Stimulated activated CD4-positive, alpha-beta T cell treated with anti-CD3 and anti-CD28 coated beads, Interleukin-1b, Interleukin-23, amount 100 ng/mL, for 24 hours (primary cell): ENCODE measurements around the gene CDH13.

Experiments used
- DNase-seq, 4 experiments: peaks; one replicate each; pipeline ENCODE4 v3.0.0-alpha.2; 2020; ENCODE audit warnings: low read depth in 4 of 4, low spot score in 1 of 4

The CDH13 gene

DNA sequence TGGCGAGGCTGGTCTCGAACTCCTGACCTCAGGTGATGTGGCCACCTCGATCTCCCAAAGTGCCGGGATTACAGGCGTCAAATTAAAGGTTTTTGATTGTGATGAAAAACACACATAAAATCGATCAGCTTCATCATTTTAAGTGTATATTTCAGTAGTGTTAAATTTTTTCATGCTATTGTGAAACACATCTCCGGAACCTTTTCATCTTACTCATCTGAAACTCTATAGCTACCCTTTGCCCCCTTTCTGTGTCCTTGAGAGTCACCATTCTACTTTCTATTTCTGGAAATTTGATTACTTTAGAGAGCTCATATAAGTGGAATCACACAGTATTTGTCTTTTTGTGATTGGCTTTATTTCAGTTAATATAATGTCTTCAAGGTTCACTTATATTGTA lies 702.7 kb downstream of the CDH13 start:
- no peak for DNase-seq

DNA sequence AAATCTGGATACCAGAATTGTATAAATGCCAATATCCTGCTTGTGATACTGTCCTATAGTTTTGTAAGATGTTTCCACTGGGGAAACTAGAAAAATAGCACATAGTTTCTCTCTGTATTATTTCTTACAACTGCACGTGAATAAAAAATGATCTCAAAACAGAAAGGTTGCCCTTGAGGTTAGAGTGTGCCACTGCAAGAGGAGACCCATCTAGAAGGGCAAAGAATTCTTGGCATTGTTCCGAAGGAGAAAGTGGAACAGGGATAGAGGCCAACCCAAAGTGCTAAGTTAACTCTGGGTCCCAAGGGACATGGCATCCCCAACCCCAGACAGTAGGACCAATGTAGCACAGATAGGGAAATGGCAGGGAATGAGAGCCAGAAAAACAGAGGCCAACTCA lies 703.5 kb downstream of the CDH13 start:
- DNase-seq: no peak

DNA sequence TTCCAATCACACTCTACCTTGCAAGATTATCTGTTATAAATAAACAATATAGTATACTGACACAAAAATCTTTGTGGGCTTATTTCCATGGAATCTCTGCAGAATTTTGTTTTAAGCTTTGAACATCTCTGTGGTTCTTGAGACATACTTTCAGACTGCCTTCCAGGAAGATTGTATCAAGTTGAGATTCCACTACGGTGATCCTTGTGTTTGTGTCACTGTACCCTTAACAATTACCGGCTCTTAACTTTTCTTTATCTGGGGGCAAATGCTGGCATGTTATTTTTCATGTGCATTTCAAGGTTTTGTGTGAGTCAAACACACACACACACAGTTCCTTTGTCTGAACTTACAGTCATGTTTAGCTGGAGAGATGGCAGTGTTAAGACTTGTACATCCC lies 708.3 kb downstream of the CDH13 start:
- DNase-seq: no peak

DNA sequence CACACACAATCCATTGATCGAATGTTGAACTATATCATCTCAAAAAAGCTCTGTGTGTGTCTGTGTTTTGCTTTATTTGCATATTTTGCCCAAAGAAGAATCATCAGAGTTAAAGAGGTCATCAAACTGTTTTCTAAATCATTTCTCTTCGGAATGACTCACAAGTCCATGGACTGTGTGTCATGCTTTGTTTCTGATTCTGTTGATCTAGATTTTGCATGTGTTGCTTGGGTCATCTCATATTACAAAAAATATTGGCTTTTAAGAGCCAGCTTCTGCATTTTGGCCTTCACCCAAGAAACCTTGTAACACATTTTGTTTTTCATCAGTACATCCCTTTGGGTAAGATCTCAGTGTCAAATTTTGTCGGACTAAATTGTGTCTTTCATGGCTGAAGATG lies 709.8 kb downstream of the CDH13 start:
- DNase-seq: no peak

DNA sequence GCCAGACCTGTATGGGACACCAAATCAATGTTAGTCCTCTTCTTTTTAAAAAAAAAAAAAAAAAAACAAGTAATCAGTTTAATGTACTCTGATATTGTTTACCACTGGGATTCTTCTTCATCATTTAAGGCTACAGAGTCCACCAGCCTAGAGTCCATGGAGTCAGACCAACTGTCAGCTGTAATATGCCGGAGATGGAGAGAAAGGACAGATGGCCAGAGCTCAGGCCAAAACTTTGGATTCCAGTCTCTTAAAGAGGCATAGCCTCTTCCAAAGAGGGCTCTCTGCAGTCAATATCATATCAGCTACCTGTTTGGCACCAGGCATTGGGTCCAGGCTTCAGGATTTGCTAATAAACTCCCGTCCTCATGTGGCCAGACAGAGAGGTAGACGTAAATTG lies 711.4 kb downstream of the CDH13 start:
- no peak for DNase-seq

DNA sequence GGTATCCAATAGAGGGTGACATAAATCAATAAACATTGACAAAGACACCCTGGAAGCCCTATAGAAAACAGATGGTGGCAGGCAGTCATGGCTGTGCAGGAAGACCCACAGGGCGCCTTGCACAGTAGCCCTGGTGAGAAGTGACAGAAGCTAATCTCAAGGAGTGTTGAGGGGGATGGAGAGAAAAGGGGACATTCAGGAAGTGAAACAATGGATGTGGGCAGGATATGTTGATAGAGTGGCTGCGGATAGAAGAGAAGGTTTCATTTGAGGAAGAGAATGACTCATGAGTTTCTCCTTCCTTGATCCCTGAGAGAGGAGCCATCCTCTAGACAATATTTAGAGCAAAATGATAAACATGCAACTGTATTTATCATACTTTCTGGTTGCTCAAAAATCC lies 712.2 kb downstream of the CDH13 start:
- no peak for DNase-seq

DNA sequence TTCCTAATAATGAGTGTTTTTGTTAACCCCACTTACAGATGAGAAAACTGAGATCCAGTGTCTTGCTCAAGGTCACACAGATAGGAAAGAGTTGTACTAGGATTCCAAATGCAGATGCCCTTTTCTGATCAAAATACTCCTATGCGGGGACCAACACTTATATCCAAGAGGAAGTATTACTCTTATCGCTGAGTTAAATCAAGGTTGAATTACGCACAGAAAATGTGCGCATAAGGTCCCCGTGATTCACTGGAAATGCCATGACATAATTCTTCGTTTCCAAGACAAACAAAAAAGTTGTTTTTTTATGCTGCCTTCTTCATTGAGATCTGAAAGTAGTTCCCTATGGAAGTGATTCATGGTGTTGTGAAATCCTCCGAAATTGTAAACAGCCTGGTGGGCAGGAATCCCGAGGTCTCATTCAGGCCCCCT lies 717.2 kb downstream of the CDH13 start:
- DNase-seq: no peak

DNA sequence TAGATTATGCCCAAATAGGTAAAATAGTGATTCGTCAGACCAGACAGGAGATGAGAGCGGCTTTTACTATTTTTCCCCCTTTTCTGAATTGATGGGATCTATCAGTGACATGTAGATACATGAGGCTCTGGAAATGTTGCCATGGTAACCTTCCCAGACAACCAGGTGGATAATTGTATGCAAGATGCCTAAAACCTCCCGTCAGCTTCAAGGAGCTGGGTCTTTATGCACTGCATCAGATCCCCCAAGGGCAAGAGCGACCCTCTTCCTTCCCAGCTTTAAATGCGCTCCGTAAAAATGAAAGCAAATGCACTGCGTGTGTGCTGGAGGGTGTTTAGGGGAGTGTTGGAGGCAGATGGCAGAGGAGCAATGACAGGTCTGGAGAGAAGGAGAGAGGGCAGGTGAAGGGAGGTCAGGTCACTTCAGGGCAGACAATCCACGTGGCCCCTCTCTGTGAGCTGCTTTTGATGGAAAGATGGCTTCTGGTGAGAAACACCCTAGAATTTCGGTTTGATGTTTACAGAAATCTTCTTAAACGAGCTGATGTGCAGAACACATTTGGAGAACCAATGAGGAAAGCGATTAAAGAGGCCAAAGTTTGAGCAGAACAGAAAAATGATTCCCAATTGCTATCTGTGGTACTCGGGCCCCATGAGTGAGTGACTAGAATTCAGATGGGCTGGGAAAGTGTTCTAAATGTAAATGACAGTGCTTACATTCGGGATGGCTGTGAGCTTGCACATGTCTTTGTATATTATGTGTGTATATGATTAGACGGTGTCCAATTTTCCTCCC lies 719.3 kb downstream of the CDH13 start:
- DNase-seq: no peak

DNA sequence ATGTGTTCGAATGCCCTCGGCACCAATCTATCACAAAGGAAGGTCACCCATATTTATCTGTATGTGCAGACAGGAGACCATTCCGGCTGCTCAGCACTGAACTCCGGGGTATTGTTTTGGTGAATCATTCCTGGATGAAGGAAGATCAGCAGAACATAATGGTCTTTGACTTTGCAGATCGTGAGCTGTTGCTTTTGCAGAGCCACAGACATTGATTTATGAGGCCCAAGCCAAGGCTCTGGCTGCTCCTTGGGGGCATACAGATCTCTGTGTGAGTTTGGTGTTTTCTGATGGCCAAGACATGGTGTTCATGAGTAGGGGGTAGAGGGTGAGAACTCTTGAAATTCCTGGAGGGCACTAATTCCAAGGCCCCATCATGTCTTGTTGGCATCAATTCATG lies 722.2 kb downstream of the CDH13 start:
- DNase-seq: no peak

DNA sequence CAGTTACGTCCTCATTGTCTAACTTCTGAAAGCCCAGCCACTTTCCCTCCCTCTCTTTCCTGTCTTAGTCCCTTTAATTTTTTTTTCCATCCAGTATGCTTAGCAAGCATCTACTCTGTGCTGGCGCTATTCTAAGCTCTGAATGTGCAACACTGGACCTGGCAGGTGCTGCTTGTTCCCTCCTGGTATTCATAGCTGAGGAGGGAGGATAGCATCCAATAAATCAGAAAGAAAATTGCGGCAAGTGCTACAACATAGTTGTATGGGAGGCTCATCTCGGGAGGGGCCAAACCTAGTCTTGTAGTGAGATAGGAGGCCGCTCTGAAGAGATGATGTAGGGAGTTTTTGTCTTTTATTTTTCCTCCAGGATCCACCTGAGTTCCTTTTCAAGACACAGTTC lies 723.7 kb downstream of the CDH13 start:
- no peak for DNase-seq

DNA sequence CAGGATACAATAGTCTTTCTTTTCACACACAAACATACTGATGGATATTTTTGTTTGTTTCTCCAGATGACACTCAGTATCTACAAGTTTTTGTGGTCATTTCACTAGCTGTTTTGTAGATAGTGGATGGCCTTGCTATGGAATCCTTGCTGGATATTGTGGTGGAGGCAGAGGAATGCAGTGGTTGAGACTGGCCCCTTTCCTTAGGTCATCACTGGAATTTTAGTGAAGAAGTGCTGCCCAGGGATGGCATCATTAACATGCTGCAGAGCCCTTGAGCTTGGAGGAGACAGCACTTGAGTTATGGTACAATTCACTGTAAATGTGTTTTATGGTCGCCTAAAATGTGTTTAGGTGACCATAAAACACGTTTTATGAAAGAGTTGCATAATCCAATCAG lies 725.1 kb downstream of the CDH13 start:
- no peak for DNase-seq

DNA sequence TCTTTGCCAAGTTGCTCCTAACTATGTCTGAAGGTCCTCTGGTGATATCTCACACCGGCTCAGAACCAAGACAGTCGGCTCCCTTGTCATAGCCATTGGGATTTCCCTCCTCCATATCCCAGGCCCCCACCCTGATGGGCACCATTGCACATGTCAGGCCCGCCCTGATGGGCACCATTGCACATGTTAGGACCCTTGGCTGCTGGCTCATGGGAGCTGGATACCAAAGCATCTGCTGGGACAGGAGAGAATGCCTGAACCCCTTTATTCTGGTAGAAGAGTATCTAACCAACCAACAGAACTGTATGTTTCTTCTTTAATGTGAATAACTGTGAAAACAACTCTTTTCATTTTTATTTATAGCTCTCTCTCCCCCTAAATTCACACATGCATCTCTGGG lies 726.5 kb downstream of the CDH13 start:
- no peak for DNase-seq

DNA sequence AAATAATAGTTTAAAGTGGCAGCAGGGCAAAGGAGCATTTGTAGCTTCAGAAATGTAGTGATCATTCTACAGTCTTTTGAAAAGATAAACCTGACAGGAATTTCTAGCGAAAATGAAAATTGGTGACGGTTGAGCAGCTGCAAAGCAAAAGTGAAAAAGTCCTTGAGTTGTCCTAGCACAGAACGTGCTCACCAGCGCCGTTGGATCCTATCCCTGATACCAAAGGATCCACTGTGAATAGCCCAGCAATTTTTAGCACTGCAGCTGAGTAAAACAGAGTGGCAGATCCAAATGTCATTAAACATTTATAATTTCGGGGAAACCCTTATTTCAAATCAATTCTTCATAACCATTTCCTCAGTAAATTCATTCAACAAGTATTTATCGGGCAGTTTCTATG lies 727.2 kb downstream of the CDH13 start:
- DNase-seq: no peak

DNA sequence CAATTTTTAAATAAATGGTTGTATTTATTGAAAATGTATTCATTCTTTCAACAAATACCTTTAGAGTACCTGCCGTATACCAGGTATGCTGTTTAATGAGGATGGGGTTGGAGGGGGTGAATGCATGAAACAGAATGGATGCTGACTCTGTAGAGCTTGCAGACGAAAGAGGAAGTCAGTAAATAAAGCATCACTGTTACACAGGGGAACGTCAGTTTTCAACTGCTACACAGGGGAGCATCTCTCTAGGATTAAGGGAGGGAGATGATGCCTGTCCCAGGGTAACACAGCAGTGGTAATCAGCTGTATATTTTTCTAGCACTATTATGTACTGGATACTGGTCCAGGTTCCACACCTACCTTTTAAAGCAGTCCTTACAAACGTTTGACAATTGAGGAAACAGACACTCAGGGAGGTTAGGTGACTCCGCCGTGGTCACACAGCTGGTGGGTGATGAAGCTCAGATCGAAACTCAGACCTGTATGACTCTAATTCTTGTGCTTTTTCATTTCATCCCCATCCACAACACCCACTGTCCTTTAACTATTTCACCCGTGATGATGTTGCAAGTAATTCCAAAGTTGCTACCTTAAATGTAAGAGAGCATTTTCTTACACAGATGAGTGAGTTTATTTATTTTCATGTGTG lies 728.9 kb downstream of the CDH13 start:
- no peak for DNase-seq

DNA sequence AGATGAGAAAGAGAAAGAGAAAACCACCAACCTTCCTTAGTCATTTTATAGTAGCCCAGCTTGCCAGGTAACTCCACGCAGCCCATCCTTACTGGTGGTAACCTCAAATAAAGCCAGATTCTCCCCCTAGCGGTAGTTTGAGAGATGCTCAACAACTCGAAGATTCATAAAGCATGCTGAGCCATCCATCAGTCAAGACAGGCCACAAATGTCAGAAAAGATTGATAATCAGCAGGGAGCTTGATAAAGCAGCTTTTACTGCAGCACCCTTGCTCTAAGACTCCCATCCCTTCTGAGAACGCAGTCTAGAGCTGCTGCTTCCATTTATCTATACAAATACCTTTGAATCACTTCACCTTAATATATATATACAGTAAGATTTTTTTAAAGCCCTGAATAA lies 729.5 kb downstream of the CDH13 start:
- no peak for DNase-seq

DNA sequence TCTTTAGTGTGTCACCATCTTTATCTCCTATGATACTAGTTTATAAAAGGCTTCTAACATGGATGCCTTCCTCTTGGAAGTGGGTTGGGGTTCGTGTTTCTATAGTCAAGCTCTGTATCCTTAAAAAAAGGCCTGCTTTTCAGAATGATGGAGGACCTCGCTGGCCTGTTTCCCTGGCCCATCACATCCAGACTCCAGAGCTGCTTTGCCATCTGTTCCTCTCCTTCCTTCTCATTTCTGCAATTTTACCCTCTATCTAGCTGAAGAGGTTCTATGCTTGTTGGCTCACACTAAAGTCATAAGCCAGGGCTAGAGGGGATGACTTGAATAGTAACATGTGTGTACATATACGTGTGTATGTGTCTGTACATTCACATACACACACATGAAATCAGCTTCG lies 730.2 kb downstream of the CDH13 start:
- no peak for DNase-seq

DNA sequence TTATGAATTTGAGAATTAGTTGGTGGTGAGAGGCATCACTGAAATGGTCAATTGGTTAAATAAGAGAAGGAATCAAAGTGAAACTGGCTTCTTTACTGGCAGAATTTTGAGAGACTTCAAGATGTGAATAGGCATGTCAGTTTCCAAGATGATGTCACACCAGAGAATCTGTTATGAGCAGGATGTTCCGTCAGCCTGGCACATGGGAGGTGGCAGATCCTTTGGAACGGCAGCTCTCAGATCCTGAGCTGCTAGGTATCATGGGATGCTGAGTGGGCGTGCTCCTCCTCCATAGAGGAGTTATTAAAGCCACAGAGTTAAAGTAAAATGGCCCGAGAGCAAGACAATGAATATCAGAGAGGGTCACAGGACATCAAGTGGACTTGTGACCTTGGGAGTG lies 736.8 kb downstream of the CDH13 start:
- no peak for DNase-seq

DNA sequence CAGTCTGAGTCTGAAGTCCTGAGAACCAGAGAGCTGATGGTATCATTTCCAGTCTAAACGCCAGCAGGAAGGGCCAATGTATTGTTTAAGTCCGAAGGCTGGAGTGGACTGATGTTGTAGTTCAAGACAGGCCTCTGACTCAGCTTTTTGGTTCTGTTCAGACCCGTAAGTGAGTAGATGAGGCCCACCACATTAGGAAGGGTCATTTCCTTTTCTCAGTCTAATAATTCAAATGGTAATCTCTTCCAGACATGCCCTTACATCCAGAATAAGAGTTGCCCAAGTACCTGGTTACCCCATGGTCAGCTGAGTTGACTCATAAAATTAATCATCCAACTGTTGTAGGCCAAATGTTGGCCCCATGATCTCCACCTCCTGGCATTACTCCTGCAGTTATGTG lies 738.4 kb downstream of the CDH13 start:
- DNase-seq: no peak

DNA sequence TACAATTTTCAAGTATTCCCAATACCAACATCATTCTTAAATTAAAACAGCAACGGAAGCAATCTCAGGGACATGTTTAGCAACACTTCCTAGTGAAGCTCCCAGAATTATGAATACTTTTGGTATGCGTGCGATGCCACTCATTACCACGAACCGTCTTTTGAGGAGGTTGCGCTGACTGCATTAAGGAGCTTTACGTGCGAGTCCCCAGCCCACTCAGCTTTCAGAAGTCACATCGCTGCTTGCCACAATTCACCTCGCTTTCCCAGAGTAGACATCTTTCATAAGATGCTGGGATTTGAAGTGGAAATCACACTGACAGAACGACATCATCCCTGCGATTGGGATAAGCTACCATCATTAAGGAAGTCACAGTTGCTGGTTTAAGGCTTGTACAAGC lies 739.5 kb downstream of the CDH13 start:
- no peak for DNase-seq

DNA sequence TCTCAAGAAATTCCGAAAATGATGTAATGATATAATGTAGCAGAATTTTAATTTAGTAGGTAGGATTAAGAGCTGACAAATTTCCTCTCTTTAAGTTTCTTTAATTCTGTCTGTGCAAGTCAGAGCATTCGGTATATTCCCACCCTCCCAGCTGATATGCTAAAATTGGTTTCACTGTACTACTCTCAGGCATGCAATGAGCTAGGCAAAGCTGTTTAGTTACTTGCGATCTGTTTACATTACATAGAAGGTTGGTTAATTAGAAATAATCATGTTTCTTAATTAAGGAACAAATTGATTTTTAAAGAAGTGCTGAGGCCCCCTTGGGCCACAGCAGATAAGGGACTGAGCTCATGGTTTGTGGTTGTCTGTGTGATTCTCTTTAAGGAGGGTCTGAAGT lies 748.2 kb downstream of the CDH13 start:
- DNase-seq: no peak

DNA sequence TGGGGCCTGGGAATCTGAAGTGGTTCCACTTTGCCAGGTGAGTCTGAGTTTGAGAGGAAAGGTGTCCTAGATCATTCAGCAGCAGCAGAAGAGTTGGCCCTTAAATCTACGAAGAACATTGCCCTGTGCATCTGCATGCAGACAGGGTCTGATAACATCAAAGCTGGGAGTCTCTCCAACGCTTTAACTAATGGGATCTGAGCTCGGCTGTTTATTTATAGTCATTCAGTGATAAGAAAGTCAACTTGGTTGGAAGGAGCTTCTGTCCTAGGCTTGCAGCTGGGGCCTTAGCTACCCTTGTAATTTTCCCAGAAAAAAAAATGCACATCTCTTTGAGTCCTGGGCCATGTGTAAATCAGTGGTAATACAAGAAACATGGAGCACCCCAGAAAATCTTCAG lies 763.0 kb downstream of the CDH13 start:
- no peak for DNase-seq

DNA sequence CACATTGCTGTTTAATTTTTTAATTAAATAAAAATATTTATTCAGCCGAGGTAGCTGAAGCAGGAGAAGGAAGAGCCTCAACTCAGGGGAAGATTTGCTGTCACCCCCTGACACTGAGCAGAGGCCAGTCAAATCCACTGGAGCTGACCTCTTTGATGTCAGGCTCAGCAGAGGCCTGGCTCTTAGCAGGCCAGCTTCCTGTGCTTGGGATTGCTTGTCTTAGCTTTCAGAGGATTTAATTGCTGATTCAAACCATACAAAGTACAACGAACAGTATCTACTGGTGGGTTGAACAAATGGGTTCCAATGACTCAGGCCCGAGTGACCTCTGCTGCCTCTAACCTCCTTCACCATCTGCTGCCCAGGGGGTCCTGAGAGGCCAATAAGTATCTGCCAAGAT lies 764.0 kb downstream of the CDH13 start:
- DNase-seq: no peak

DNA sequence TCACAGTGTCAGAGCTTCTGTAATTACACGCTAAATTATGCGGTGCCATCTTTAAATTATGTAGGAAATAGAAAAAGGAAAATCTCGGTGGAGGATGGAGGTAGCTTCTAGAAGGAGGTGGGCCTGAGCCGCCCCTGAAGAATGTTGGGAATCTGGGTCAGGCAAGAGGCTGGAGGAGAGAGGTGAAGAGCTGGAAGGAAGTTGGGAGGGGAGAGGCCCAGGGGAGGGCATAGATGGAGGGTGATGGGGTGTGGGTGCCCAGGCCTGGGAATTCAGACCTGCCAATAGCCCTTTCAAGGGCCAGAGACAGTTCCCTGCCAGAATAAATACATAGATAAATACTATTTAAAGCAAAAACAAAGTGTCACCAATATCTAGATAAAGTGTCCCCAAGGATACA lies 766.0 kb downstream of the CDH13 start:
- DNase-seq: no peak
